Astrocyte (in vitro differentiated cells and primary cell): ENCODE results near the gene BAIAP3.

Experiments used
- EZH2 ChIP-seq: IDR thresholded peaks from 2 replicates; pipeline ENCODE4 v1.6.1; 2012; ENCODE audit warnings: mild to moderate bottlenecking, low read length, inconsistent platforms; ENCODE audit not compliant: insufficient read depth
- TF ChIP-seq, protein P1 (sequence below): IDR thresholded peaks from 2 replicates; pipeline ENCODE4 v1.5.1; 2011; ENCODE audit warnings: low read depth, mild to moderate bottlenecking, inconsistent platforms, low read length, moderate library complexity; ENCODE audit not compliant: insufficient read depth

DNA sequence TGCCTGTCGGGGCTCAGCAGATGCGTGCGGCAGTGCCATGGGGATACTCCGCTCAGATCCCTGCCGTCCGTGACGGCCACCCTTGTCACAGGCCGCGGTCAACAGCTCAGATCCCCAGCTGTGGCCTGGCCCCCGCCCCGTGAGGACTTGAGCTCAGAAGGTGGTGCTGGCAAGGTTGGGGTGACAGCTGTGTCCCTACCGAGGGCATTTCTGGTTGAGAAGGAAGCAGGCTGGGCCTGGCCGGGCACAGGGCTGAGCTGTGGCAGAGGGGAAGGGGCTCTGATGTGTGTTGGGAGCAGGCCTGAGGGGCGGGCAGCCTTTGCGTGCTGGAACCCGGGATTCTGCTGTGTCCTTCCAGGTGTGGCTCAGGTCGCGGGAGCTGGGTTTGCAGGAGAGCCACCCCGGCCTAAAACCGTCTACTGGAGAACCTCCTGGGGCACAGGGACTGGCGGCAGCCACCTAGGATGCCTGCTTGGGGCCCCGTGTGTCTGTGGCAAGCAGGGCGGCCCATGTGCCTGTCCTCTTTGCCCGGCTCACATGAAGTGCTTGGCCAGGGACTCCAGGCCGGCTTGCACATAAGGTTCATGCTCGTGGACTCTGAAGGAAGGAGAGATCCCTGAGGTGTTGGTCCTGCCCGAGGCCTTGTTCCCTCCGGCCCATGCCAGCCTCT is 18.9 kb upstream of the BAIAP3 start:
- TF ChIP-seq, protein P1, sequence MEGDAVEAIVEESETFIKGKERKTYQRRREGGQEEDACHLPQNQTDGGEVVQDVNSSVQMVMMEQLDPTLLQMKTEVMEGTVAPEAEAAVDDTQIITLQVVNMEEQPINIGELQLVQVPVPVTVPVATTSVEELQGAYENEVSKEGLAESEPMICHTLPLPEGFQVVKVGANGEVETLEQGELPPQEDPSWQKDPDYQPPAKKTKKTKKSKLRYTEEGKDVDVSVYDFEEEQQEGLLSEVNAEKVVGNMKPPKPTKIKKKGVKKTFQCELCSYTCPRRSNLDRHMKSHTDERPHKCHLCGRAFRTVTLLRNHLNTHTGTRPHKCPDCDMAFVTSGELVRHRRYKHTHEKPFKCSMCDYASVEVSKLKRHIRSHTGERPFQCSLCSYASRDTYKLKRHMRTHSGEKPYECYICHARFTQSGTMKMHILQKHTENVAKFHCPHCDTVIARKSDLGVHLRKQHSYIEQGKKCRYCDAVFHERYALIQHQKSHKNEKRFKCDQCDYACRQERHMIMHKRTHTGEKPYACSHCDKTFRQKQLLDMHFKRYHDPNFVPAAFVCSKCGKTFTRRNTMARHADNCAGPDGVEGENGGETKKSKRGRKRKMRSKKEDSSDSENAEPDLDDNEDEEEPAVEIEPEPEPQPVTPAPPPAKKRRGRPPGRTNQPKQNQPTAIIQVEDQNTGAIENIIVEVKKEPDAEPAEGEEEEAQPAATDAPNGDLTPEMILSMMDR = no peak
- no peak for TF ChIP-seq EZH2
